HG02938 (cell line): ENCODE data around the gene CEP192.

Experiments
- ATAC-seq: cut with Tn5 transposase; IDR thresholded peaks from one replicate; pipeline ENCODE4 v1.9.1; 2021; ENCODE audit warnings: mild to moderate bottlenecking, moderate library complexity; ENCODE audit not compliant: unreplicated experiment

CEP192 gene

DNA sequence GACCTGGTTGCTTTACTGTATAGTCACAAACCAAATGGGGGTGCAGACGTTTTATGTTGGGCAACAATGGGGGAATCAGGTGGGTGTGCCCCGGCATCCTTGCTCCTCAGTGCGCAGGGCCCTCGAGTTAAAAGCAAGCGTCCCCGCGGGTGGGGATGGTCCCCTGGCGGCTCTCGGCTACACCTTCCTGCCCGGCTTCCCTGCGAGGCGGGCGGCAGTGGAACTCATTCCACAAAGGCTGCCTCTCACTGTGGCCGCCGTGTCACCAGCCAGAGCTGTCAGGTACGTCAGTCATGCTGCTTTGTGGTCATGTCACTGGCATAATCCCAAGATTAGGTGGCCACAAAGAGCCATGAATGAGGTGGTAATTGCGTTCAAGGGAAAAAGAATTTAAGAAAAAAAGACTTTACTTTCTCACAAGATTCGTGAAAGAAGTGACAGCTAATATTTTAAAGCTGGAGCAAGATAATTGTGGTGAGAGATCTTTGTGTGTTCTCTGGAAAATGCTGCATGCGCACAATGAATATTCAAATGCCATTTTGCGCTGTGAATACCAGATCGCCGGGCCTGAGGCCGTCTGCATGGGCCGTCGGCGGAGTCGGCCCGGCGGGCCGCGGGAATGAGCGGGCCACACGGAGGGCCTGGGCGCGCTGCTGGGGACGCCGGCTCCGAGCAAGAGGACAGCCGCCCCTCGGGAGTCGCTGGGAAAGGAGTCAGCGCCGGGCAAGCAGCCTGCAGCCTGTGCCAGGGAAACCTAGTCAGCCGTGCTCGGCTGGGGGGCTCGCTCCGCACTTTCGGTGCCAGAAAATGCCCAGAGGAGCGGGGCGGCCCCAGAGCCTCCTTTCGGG lies 145.1 kb downstream of the CEP192 start:
- peak; percentile 7 for ATAC-seq

DNA sequence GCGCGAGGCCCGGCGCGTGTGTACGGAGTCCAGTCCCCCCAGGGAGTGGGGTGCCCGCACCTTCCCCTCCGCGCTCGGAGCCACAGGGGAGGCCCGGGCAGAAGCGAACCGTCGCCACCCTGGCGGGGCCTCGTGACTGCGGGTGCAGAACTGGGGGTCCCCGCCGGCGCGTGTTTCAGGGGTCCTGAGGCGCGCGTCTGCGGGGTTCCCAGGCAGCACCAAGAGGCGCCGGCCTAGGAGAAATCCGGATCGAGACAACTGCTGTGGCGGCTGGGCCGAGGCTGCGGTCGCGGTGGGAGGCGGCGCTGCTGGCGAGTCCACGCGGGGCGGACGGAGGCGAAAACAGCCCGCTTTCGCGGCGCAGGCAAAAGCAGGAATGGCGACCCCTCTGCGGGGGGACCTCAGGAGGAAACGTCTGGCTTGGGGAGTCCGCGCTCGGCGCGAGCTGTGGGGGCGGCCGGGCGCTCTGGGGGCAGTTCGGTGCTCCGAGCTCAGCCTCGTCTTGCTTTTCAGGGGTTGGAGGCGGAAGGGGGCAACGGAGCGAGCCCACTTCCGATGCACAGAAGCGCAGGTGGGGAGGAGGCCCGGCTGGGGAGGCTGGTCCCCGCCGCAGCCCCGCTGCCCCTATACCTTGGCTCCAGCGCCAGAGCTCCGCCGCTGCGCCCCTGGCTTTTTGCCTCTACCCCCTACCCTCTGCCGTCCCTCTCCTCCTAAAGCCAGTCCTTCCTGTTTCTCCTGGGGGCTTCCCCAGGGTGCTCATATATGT lies 145.9 kb downstream of the CEP192 start:
- peak; percentile 41 for ATAC-seq

DNA sequence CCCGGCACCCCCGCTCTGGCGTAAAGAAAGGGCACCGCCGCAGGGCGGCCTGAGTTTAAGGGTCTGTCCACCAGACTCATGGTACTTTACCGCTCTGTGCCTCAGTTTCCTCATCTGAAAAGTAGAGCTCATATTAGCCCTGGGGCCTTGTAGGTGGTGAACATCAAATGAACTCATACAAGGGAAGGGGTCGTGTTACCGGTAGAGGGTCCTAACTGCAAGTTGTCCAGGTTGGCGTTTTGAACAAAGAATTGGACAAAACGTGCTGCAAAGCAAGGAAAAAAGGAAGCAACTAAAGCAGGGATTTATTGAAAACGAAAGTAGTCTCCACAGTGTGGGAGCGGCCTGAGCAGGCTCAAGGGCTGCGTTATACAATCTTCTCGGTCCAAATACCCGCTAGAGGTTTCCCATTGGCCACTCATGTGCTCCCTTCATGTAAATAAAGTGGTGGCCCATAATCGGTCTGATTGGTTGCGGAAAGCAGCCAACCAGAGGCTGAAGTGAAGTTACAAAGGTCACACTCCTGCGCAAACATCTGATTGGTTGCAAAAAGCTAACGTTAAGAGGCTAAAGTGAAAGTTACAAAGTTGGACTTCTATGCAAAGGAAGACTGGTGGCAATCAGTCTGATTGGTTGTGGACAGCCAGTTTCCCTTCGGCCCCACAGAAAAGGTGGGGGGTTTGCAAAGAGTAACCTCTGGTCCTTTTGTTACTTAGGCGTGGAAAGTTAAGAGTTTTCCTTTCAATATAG lies 146.7 kb downstream of the CEP192 start:
- peak; percentile 81 for ATAC-seq

DNA sequence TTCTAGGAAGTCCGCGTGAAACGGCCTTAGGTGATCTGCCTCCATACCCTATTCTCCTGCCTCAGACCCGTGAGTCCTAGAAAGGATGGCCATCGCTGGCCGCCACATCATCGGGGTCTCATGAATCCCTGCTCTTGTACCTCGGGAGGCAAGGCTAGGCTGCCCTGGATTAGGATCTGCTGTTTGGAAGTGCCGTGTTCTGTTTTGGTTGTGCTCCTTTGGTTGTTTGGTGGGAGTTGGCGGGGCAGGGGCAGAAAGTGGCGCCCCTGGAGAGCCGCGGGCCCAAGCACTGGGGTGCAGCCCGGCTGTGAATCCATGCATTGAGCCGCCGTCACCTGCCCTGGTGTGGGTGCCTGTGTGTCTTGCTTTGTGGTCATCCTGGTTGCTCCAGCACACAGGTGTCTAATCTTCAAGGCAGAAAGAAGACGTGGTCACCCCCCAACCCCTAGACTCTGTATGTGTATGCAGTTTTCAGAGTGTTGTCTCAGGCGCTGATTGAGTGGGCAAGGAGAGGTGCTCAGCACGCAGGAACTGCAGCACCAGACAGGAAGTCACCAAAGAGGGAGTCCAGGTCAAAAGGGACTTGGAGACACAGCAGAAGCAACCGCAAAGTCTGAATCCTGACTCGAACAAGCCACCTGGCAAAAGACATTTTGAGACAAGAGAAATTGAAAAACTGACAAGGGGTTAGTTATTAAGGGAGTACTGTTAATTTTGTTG lies 147.4 kb downstream of the CEP192 start:
- no peak for ATAC-seq

DNA sequence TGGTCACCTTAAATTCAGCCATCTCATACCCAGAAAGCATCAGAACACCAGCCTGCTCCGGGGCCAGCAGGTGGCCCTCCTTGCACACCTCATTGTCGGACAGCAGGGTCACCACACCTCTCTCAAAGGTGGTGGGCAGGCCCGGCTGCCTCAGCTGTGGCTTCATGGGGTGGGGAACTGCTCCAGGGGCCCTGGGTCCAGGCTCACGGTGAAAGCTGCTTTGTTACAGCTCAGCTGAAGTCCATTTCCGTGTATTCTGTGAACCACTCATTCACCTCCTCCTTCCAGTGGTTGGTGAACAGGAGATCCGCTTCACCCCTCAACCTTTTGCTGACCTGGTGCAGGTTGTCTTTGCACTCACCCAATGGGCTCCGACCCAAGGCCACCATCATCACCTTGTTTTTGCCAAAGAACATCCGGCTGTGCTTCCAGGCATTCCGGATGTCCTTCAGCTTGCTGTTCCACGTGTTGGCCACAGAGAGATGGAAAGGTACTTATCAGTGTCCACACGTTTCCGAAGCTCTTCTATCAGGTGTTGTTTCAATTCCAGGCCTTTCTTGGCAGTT lies 148.8 kb downstream of the CEP192 start:
- no peak for ATAC-seq

- ATAC-seq = no peak
Measured at GRCh38 chr18:13141209-13141608, 150.0 kb downstream of the CEP192 start.

GRCh38 chr18:13145636-13146190 lies 154.6 kb downstream of the CEP192 start:
- no peak for ATAC-seq

- no peak for ATAC-seq
Measured at GRCh38 chr18:13147130-13147529, 156.0 kb downstream of the CEP192 start.

DNA sequence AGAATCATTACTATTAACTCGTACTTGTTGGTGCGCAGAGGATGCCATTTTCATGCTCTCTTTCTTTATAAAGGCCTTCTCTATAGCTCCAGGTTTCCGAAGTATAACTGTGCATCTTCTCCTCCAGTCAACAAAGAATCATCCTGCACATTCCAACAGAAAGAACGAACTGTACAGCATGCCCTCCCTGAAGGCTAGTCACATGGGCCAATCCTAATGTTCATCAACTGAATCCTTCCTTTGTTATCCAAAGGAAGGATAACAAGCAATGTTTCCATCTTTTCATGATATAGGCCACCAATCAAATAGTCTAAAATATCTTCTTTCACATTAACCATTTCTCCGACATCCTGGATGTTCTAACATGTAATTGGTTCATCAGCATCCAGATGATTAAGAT lies 160.5 kb downstream of the CEP192 start:
- ATAC-seq = no peak

DNA sequence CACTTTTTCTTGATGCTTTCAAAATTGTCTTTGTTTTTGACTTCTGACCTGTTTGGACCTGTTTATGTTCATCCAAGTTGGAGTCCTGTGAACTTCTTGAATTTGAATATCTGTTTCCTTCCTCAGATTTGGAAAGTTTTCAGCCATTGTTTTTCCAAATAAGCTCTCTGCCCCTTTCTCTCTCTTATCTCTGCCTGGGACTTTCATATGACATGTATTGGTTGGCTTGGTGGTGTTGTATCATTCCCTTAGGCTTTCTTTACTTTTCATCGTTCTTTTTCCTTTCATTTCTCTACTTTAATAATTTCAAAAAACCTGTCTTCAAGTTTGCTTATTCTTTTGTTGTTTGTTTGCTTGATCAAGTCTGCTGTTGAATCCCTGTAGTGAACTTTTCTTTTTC lies 167.3 kb downstream of the CEP192 start:
- ATAC-seq = no peak

DNA sequence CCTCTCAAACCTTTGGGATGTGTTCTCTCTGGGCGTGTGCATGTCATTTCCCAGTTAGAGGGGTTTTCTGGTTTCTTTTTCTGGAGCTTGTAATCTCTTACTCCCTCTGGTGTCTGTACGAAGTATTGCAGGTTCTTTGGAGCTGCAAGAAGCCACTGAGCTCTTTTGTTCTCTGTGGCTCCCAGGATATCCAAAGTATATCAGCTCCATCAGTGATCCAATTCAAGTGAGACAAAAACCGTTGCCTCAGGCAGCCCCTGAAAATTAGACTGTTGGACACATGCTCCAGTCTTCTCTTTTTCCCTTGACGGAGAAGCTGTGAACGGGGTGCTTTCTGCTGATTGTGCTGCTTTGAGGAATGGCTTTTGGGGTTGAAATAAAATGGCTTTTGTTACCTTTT lies 168.4 kb downstream of the CEP192 start:
- ATAC-seq = no peak

- no peak for ATAC-seq
Measured at GRCh38 chr18:13161276-13161899, 170.2 kb downstream of the CEP192 start.

DNA sequence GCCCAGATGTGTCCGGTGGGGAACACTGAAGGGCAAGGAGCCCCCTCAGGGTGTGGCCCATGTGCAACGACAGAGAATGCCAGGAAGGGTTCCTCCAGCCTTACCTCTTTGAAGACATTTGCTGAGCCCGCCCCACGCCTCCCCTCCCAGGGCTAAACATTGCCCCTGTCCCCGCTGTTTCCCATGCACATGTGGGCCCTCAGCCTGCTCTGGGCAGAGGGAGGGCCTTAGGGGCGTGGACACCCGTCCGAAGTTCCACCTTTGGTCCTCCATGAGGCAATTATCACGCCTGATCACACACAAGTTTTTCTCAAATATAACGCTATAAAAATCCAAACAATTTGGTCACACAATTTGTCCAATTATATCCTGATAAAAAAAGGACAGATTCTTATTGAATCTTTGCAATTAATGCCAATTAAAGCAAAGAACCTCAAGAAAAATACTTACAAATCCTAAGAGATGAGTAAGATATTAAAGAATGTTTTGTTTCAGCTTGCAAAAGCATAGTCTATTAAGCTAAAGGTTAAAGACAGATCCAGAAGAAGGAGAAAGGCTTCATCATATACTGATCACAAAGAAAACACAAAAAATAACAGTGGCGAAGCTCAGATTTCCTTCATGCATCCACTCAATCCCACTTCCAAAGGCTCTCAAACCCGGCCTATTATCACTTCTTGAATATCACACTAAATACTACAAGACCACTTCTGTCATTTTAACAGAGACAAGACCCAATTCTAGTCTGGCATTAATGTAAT lies 172.2 kb downstream of the CEP192 start:
- no peak for ATAC-seq

DNA sequence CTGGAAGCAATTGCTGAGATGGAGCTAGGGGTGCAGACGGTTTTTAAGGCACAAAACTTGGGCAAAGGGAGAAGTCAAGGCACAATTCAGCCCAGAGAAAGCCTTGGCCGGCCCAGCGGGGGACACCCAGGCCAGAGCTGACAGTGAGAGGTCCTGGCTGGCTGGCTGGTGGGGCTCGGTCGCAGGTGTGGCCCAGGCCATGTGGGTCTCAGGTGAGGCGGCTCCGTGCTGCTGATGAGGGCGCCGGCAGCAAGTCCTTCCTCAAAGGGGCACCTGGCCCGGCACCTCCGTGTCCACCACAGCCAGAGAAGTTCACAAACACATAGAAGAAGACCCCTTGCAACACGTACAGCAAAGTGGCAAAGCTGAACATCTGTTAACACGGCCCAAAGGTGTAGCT lies 173.2 kb downstream of the CEP192 start:
- ATAC-seq = no peak

- no peak for ATAC-seq
Measured at GRCh38 chr18:13165636-13166423, 174.7 kb downstream of the CEP192 start.

GRCh38 chr18:13173578-13174145 lies 182.5 kb downstream of the CEP192 start:
- no peak for ATAC-seq
